Measurements from ENCODE around the gene LHX4.
A peak's percentile ranks its signal among the peaks of the same experiment; 100 is the strongest.

The LHX4 gene

DNA sequence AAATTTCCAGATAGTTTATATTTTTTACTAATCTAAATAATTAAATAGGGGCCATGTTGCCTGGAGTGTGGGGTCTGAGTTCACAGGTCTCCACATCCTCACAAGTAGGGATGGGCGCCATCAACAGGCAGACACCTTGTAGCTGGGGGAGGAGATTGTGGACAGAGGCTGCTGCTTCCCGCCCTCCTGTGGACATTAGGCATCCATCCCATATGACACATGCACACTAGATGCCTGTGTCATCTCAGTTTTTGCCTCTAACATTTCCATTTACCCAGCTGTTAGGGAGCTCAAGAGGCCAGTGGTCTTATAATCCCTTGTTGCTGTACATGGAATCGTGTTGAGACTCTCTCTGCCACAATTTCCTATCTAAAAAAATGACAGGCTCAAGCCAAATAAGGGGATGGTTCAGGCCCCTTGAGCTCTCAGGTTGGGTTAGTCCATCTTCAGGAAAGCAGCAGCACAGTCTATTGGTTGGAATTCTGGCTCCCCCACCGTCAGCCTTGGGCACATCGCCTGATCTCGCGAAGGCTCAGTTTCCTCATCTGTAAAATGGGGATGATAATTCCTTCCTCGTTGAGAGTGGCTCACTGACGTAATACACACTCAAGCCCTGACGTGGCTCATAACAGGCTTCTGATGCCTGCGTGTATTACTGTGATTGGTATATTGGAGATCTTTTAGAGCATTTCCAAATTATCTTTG lies 13.6 kb downstream of the LHX4 start:
- no peak for DNase-seq (ENCODE audit: low spot score)

DNA sequence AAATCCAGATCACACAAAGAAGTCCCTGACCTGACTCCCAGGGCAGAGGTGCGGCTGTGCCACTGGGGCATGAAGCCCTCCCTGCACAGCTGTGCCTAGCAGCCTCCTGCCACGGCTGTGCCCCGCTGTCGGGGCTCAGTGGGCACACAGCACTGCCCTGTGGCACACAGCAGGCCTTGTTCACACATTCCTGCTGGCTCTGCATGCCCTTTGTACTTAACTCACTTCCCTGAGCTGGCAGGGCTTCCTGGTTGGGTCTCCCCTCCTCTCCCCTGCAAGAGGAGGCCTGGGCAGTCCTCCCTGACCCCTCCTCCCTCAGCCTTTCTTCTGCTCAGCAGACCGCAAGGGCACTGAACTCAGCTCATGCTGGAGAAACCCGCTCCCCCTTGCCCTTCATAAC lies 14.8 kb downstream of the LHX4 start:
- DNase-seq (ENCODE audit: low spot score) = no peak

DNA sequence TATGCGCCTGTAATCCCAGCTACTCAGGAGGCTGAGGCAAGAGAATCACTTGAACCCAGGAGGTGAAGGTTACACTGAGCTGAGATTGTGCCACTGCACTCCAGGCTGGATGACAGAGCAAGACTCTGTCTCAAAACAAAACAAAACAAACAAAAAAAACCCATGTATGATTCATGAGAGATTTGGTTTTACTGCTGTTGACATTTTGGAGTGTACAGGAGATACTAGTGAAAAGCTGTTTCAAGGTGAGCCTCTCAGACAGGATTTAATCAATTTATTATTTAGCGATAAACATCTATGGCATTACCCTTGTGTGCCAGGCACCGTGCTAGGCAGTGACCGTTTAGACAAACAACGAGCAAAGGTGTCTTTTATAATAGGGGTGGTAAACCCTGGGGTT lies 16.5 kb downstream of the LHX4 start:
- no peak for DNase-seq (ENCODE audit: low spot score)

DNA sequence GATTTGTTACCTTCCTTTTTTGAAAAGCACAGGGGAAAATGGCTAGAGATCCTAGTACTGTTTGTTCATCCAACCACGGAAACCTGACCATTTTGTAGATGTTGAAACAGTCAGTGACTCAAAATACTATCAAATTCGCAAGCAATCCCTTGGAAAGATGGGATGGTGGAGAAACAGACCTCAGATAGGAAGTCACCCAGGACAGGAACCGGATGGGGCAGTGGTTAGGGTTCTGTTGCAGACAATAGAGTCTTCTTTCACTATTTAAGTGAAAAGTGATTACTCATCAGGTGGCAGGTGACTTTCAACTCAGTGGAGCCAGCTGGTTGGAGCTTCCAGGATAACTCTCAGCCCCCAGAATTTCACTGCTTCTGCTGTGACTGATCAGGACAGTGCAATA lies 17.0 kb downstream of the LHX4 start:
- DNase-seq (ENCODE audit: low spot score) = no peak

DNA sequence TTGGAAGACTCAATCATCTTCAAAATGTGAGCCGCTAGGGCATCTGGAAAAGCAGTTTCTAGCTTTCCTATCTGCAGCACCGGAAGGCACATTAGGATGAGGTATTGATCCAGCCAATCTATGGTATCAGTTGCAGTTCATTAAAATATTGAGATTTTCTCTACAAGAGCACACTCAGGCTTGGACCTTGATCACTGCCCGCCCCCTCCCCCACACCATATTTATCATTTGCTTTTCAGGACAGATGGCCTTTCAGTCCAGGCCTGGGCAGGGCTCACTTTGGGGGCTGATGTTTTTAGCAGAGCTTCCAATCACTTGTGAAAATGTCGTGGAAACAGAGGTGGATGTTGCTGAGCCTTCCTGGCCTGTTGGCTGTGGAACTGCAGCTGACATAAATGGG lies 17.5 kb downstream of the LHX4 start:
- DNase-seq (ENCODE audit: low spot score) = no peak

DNA sequence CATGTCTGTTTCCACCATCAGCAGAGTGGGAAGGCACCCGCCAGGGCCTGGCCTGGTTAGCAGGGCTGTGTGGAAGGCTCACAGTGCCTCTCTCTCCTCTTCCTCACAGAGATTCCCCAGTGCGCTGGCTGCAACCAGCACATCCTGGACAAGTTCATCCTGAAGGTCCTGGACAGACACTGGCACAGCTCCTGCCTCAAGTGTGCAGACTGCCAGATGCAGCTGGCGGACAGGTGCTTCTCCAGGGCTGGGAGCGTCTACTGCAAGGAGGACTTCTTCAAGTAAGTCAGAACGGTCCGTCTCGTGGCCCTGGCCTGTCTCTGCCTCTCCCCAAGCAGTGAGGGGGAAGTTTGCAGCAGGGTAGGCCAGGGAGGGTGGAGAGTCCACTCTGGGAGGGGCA lies 18.1 kb downstream of the LHX4 start:
- no peak for DNase-seq (ENCODE audit: low spot score)

DNA sequence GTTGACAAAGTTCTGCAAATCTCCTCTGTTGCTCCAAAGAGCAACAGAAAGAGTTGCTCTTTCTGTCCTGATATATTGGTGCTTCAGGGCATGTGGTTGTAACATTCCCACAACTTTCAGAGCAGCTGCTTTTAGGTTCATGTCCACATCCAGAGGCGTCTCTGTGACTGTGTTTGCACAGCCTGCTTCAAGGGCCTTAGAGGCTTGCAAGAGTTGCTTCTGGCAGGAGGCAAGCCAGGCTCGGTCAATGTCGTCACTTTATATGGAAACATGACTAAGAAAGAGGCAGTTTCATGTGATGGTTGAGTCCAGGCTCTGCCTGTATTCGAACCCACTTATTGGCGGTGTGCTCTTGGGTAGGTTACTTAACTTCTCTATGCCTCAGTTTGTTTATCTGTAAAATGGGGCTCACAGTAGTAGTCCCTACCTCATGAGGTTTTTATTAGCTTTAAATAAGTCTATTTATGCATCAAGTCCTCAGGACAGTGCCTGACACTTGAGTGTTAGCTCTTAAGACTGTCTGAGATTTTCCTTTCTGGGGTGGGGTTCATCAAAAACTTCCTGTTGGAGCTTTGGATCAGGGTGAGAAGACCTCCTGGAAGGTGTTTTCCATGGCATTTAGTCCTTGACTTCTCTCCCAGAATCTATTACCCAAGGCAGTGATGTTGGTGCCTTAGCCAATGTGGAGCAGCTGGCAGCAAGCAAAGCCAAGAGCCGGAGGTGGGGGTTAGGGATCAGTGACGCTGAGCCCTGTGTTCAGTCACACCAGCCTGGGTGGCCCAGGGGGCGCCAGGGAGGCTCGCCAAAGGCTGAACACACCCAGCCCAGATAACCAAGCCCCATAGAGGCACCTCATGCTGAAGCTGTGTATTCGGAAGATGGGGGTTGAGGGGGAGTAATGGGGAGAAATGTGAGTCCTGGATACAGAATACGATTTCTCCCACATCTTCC lies 18.9 kb downstream of the LHX4 start:
- no peak for DNase-seq (ENCODE audit: low spot score)

DNA sequence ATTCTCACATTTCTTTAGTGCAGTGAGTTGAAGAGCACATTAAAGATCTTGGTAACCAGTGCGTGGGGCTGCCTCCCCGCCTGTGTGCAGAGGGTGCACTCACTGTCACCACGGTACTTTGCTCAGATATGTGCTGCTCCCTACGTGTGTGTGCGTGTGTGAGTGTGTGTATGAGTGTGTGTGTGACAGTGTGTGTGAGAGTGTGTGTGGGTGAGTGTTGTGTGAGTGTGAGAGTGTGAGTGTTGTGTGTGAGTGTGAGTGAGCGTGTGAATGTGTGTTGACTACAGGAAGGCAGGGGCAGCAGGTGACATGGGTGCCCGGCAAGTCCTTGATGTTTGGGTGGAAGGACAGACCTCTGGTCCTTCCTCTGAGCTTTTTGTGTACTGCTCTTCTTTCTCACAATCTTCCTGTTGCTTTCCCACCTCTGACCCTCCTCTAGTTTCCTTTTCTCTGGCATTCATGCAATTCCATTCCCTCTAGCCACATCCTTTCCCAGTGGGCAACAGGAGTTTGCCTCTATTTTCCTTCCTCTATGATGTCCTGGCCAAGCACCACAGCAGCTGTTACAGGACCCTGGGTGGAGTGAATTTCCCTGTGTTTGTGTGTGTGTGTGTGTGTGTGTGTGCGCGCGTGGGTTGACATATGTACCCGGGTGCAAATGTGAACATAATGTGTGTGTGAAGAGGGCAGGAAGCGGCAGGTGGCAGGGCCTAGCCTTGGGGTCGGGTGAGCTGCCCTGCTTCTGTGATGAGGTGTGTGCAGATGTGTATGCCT lies 19.8 kb downstream of the LHX4 start:
- DNase-seq (ENCODE audit: low spot score) = no peak

DNA sequence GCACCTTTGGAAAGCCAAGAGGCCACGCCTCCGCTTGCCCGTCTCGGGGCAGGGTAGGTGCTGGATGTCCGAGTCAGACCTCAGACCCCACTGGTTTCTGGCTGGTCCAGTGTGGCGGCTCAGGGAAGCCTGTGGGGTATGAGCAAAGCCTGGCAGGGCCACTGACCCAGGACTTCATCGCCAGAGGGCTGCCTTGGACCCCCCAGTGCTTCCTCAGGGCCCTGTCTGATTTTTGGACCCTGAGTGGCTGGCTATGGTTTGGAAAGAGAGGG lies 20.4 kb downstream of the LHX4 start:
- no peak for DNase-seq (ENCODE audit: low spot score)

DNA sequence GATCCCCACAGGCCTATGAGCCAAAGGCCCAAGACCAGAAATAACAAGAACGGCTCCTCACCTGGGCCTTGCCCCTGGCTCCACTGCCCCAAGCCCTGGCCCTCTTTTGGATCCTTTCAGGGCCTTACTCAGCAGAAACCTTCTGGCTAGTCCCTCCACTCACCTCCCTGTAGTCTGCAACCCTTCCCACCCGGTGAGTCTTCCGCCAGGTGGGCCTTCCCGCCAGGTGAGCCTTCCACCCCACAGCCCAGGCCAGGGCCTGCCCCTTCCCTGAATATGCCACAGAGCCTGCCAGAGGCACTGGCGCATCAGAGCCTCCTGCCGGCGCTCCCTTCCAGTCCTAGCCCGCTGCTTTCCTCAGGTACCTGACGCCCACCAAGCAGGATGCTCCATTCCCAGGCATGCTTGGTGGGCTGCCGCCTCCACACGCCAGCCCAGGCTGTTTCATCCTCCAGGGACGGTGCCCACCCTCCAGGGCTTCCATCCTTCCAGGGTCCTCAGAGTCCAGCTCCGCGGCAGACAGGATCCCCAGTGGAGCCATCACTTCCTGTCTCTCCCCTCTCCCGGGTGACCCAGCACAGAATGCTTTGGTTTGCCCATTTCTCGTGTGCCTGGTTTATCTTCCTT lies 20.9 kb downstream of the LHX4 start:
- DNase-seq (ENCODE audit: low spot score) = no peak

DNA sequence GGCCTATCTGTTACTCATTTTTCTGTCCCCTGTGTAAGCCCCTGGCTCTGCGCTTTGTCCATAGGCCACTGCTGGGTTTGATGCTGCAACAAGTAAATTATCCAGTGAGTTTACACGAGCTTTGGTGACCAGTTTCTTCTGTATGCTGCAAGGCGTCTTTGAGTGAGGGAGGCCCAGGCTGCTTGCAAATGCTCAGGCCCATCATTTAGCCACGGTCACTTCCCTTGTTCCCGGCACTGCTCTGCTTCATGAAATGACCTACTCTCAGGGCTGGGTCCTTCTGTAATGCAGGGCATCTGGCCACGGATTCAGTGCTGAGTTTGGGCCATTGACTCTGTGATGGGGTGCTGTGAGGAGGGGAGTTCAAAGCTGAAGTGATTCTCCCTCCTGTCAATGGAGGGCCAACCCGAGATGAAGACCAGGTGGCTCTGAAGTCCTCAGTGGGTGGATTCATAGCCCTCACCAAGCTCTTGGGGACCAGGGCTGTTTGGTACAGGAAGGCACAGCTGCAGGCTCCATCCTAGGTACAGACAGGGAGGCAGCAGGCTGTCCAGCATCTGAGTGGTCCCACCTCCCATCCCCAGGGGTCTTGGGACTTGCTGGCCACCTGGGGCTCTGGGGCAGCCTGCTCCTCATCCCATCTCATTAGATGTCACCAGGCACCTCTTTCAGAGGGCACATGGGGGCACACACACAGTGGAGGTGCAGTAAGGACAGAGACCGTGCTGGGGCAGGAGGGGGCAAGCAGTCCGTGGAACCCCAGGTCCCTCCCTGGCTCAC lies 21.7 kb downstream of the LHX4 start:
- DNase-seq (ENCODE audit: low spot score) = no peak

DNA sequence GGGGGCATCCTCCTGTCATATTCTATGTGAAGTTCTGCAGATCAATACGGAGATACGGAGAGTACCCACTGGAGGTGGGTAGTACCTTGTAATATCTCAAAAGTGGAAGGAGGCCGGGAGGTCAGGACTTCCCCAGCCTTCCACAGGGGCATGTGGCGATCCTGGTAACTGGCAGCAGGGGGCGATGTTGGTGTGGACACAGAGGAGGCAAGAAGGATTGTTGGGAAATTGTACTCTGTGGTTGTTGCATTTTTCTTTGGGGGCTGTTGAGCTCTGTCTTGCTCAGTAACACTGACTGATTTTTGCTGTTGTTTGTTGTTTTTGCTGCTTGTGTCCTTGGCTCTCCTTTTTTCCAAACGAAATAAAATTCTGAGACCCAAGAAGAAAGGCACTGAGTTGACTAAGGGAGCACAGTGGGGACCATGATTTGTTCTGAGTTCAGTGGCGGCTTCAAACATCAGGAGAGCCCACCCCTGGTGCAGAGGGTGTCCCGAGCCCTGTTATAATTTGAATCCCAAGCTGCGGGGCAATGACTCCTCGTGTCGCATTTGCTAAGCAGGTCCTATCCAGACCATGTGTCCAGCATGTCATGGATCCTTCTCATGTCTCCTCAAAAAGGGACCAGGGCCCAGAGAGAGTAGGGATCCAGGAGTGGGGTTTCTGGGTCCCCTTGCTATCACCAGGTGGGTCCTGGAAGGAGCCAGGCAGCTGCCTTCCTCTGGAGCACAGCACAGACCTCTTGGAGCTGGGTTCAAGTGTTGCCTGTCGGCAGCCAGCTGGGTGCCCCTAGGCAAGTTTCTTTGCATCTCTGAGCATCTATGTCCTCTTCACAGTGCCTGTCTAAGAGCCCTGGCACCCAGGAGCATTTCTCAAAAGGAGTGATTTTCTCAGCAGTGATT lies 22.8 kb downstream of the LHX4 start:
- DNase-seq (ENCODE audit: low spot score) = peak; percentile 35

DNA sequence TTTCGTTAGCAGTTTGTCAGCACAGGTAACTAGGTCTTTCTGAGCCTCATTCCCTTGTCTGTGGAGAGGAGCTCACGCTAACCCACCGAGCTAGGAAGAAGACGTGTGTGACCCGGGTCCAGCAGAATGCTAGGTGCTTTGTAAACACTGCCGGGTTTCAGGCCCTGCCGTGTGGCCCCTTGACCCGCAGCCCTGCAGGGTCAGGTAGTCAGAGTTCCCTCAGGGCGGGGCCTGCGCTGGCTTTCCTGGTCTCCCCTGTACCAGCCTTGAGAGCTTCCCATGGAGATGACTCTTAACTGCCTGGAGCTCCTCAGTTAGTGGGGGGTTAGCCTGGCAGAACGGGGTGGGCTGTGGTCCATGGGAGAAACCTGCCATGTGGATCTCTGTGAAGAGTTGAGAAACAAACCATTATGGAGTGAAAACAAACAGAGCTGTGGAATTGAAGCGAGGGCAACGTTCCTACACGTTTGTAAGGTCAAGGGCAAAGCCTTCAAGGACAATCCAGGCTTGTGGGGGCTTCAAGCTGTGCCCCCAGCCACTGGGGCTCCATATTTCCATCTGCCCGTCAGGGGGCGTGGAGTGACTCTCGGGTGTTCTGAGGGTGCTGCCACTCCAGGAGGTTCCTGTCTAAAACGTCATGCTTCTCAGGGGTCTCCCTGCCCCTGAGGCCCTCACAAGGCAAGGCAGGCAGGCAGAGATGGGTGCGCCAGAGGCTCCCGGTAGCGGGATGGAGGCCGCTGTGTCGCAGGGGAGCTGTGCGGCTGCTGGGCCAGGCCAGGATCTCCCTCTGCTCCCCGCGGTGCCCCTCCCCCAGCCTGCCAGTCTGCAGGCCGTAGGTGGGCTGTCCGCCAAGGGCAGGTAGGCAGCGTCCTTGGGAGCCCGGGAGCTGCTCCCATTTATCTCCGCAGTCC lies 23.8 kb downstream of the LHX4 start:
- no peak for DNase-seq (ENCODE audit: low spot score)

DNA sequence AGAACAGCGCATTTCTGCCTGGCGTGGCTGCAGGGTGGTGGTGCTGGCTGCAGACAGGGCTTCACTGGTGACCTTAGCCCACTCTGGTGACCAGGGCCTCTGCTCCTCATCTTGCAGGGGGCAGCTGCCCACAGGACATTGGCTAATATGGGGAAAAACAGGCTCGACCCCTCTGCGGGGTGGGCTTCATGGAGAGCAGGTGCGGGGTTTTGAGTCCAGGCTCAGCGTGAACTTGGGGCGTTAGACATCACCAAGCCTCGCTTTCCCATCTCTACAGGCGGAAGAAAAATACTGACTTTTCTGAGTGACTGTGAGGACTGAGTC lies 24.4 kb downstream of the LHX4 start:
- no peak for DNase-seq (ENCODE audit: low spot score)

DNA sequence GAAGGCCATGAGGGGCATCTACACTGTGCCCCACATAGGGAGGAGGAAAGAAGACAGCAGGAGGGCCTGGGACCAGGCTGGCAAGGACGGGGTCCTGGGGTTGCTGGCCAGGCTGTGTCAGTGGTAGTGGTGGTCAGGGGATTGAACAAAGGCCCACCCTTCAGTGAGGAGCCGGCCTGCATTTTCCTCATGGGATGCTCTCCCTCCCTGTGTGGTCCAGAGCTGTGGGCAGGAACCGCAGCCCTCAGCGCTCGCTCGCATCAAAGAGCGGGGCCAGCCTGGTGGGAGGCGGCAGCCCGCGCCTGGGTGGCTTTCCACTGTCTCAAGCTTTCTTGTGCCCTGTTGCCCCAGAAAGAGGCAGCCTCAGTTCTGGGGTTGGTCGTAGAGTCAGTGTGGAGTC lies 24.8 kb downstream of the LHX4 start:
- DNase-seq (ENCODE audit: low spot score) = no peak

DNA sequence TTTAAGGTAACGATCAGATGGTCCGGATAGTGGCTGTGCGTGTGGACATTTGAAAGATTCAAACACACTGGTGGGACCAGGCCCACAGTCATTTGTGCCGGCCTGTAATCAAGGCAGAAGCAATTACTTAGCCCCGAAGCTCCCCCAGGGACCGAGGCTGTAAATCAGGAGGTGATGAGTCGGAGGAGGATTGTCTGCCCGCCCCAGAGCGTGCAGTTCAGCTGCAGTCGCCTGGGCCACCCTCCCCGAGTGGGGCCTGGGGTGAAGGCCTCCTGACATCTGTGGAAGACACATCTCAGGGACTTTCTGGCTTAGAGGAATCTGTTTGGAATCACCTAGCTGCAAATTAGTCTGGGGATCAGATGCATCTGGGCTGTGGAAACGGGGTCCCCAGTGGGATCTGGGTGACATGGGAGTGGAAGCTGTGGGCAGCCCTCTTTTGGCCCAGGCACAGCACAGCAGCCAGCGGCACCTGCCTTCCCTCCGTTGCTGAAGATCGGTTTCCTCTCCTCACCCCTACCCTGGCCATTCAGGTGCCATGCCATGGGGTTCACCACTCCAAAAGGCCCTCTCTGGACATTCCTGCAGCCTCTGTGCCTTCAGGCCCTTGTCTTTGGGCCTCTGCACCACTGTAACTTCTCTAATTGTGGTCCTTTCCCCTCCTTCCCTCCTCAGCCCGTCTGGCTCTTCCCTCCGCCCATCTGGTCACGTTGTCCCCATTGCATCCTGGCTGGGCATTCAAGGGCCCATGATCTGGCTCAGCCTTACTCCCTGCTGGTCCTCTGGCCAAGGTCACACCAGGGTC lies 25.7 kb downstream of the LHX4 start:
- DNase-seq (ENCODE audit: low spot score) = no peak

DNA sequence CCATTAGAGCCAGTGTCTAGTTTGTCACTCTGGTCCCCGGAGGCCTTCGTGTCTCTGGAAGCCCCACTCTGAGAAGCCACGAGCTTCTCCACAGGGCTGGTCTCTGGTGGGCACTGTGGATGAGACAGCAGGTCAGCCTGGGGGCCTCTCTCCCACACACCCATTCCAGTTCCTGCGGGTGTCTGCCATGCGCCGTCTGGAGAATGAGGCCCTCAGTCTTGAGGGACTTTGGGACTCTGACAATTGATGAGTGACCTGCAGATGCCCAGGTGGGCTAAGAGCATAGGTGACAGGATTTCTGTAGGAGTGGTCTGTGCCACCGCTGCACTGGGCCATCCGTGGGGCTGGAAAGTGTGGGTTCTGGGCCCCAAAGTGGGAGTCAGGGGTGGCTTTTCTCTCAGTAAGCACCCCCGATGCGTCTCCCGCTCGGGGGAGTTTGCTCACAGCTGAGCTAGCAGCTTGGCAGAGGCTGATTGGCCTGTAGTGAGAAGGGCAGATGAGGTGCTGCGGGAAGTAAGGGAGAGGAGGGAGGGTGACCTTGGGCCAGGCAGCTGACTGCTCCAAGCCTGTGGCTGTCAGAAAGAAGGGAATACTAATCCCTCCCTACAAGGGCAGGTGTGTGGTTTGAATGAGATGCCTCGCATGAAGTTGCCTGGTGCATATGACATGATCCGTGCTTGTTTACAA lies 26.4 kb downstream of the LHX4 start:
- DNase-seq (ENCODE audit: low spot score) = no peak

DNA sequence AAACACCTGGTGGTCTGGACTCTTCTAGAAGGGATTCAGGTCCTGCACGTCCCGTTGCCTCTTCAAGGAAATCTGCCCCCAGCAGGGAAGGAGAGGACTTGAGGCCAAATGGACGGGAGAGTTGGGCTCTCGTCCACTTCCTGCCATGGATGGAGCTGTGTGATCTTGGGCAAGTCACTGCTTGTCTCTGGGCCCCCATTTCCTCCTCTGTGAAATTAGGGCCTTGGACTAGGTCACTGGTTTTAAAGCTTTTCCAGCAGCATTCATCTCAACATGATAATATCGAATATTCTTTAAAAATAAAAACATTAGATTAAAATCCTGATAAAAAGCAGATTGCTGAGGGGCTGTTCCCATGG lies 26.9 kb downstream of the LHX4 start:
- no peak for DNase-seq (ENCODE audit: low spot score)
